K562 (cell line): ENCODE measurements around the gene CCDC71L. TPM values are rescaled to one million over a fixed set of nuclear protein-coding genes. Genes with fewer than 3 reads are reported as not detected.

ENCODE experiments used
- CBX2 ChIP-seq: fragments of 200-600 bp; sonication (generic); IDR thresholded peaks from one replicate; pipeline ENCODE4 v1.6.1; 2012; ENCODE audit warnings: mild to moderate bottlenecking, low read length, inconsistent platforms; ENCODE audit not compliant: insufficient read depth, poor library complexity, severe bottlenecking
- ILK ChIP-seq: fragments of 450-650 bp; IDR thresholded peaks from 2 replicates; pipeline ENCODE4 v1.6.1; 2016; ENCODE audit warnings: missing genetic modification characterization, low read depth, mild to moderate bottlenecking, missing compliant biosample characterization, moderate library complexity, borderline replicate concordance
- KLF6 ChIP-seq: fragments of 250-450 bp; sonication (Bioruptor Pico); IDR thresholded peaks from 2 replicates; pipeline ENCODE4 v1.4.0; 2020; ENCODE audit warnings: mild to moderate bottlenecking, moderate library complexity, borderline replicate concordance
- NEUROD1 ChIP-seq: fragments of 150-350 bp; IDR thresholded peaks from 2 replicates; pipeline ENCODE4 v1.6.1; 2014; ENCODE audit warnings: borderline replicate concordance, low read length, low read depth; ENCODE audit not compliant: partially characterized antibody
- POLR2AphosphoS2 ChIP-seq: IDR thresholded peaks from 2 replicates; pipeline ENCODE4 v1.6.1; 2012; ENCODE audit warnings: low read length, improper control_type of control experiment
- RAD21 ChIP-seq, 2 experiments: fragments of 250-450 bp in 1 of 2; fragments of 450-650 bp in 1 of 2; sonication (Bioruptor Pico) in 1 of 2; formaldehyde crosslinking in 1 of 2; IDR thresholded peaks in 1 of 2; conservative IDR thresholded peaks in 1 of 2; 2 replicates each; pipeline versions ENCODE4 v1.4.0 to v1.8.0; 2020 to 2022; ENCODE audit warnings: mild to moderate bottlenecking in 2 of 2, moderate library complexity in 1 of 2
- SRSF3 ChIP-seq: fragments of 200-400 bp; formaldehyde crosslinking; IDR thresholded peaks from 2 replicates; pipeline ENCODE4 v1.6.1; 2016; ENCODE audit warnings: mild to moderate bottlenecking, low read length, moderate library complexity; ENCODE audit not compliant: insufficient read depth
- TAF1 ChIP-seq: IDR thresholded peaks from 2 replicates; pipeline ENCODE4 v1.6.1; 2011; ENCODE audit warnings: mild to moderate bottlenecking, low read length, moderate library complexity; ENCODE audit not compliant: insufficient read depth, control insufficient read depth, severe bottlenecking; ENCODE audit errors: extremely low read depth
- TARDBP ChIP-seq: fragments of 450-650 bp; IDR thresholded peaks from 2 replicates; pipeline ENCODE4 v1.6.1; 2016
- ZBED1 ChIP-seq: IDR thresholded peaks from 2 replicates; pipeline ENCODE4 v1.6.1; 2014
- ZKSCAN3 ChIP-seq: fragments of 250-450 bp; sonication (Bioruptor Pico); IDR thresholded peaks from 2 replicates; pipeline ENCODE4 v1.4.0; 2020
- ZNF282 ChIP-seq: sonication (generic); formaldehyde crosslinking; IDR thresholded peaks from 2 replicates; pipeline ENCODE4 v1.8.1; 2023; ENCODE audit warnings: missing genetic modification reagents
- ZNF584 ChIP-seq: fragments of 200-800 bp; sonication (Bioruptor generic); IDR thresholded peaks from 2 replicates; pipeline ENCODE4 v1.6.1; 2016; ENCODE audit warnings: low read depth, mild to moderate bottlenecking, missing genetic modification characterization, missing compliant biosample characterization
- polyA plus RNA-seq, 8 experiments: library from polyadenylated mRNA; depleted of rRNA in 4 of 8; stranded (reverse) in 5 of 8; unstranded in 3 of 8; fragments of >200 nt; fragmentation: Nextera tagmentation in 2 of 8; fragmentation: Illumina TruSeq in 1 of 8; extraction: Ambion mirVana in 2 of 8; extraction: Trizol in 1 of 8; gene quantifications; 2 replicates each; pipeline versions ENCODE4 v1.2.1 to v1.2.3, GENCODE V29; 2011 to 2014; ENCODE audit warnings: inconsistent platforms in 1 of 8, missing spikeins in 1 of 8
- total RNA-seq, 7 experiments: library from RNA; depleted of rRNA in 6 of 7; stranded (reverse); fragments of >200 nt in 6 of 7; fragmentation: Illumina TruSeq in 2 of 7; extraction: Trizol in 2 of 7; gene quantifications; 2 replicates each; pipeline versions ENCODE4 v1.2.1 to v1.2.3, GENCODE V29; 2011 to 2021; ENCODE audit warnings: low replicate concordance in 1 of 7
- TF ChIP-seq, protein P1 (sequence below), 2 experiments: fragments of 450-650 bp; IDR thresholded peaks; 2 replicates each; pipeline ENCODE4 v1.6.1; 2018; ENCODE audit warnings: mild to moderate bottlenecking in 2 of 2, low read depth in 1 of 2; ENCODE audit not compliant: partially characterized antibody in 2 of 2
- TF ChIP-seq, protein P2 (sequence below), 3 experiments: IDR thresholded peaks in 2 of 3; conservative IDR thresholded peaks in 1 of 3; 2 replicates each; pipeline ENCODE4 v1.5.1; 2011 to 2012; ENCODE audit warnings: low read length in 3 of 3, mild to moderate bottlenecking in 3 of 3, control low read depth in 2 of 3, improper control_type of control experiment in 1 of 3, inconsistent platforms in 1 of 3, low read depth in 1 of 3, mixed read lengths in 1 of 3, moderate library complexity in 1 of 3; ENCODE audit not compliant: insufficient read depth in 2 of 3
- TF ChIP-seq, protein P3 (sequence below): fragments of 450-650 bp; IDR thresholded peaks from 2 replicates; pipeline ENCODE4 v1.6.1; 2016
- TF ChIP-seq, protein P4 (sequence below): sonication (generic); formaldehyde crosslinking; IDR thresholded peaks from 2 replicates; pipeline ENCODE4 v1.4.0; 2020; ENCODE audit warnings: mild to moderate bottlenecking, missing genetic modification reagents

CCDC71L gene
- total and polyA plus RNA-seq, 9 of the 15 experiments (the other 6 are each of a cell fraction or from before 2014, with no cell fraction given), result 5.7 to 108 (median 25.4) TPM

DNA sequence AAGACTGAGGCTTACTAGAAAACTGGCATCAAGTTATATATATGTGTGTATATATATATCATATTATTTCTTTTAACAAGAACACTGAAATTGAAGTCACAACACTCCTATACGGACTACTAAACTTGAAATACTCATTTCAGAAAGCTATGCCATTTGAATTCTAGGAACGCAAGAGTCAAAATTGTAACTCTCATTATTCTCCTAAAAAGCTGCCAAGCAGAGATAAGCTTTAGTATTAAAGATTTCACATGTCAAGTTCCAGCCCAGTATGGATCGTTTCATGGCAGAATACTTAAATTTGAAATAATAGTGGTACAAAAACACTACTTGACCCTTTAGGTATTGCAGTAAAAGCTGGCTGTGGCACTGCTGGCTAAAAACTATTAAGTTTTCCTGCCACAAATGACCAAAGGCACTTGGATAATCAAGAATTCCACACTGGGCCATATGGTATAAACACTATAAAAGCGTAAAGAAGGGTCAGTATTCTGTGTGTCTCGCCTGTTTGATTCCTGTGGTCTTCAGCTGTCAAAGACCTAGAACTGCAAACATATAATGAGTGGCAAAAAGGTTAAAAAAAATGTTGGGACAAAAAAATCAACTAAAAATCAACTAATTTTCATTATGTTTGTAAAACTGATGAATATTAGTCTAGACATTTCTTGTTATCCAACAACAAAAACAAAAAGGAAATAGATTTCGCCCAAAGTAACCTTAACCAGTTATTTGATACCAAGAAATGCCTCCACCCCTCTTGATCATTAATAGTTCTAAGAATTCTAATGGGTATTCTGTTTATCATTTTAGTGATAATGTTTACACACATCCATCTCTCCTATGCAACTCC, 2.4 kb downstream of the CCDC71L start (continued):
- TF ChIP-seq, protein P1, sequence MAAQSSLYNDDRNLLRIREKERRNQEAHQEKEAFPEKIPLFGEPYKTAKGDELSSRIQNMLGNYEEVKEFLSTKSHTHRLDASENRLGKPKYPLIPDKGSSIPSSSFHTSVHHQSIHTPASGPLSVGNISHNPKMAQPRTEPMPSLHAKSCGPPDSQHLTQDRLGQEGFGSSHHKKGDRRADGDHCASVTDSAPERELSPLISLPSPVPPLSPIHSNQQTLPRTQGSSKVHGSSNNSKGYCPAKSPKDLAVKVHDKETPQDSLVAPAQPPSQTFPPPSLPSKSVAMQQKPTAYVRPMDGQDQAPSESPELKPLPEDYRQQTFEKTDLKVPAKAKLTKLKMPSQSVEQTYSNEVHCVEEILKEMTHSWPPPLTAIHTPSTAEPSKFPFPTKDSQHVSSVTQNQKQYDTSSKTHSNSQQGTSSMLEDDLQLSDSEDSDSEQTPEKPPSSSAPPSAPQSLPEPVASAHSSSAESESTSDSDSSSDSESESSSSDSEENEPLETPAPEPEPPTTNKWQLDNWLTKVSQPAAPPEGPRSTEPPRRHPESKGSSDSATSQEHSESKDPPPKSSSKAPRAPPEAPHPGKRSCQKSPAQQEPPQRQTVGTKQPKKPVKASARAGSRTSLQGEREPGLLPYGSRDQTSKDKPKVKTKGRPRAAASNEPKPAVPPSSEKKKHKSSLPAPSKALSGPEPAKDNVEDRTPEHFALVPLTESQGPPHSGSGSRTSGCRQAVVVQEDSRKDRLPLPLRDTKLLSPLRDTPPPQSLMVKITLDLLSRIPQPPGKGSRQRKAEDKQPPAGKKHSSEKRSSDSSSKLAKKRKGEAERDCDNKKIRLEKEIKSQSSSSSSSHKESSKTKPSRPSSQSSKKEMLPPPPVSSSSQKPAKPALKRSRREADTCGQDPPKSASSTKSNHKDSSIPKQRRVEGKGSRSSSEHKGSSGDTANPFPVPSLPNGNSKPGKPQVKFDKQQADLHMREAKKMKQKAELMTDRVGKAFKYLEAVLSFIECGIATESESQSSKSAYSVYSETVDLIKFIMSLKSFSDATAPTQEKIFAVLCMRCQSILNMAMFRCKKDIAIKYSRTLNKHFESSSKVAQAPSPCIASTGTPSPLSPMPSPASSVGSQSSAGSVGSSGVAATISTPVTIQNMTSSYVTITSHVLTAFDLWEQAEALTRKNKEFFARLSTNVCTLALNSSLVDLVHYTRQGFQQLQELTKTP (IDR thresholded peaks at IDR 0.05; ENCODE audit: low read depth in 1 of 2, partially characterized antibody in 2 of 2), result peak; percentile 76 to 91
- no peak for TF ChIP-seq TAF1
- TF ChIP-seq, protein P2, sequence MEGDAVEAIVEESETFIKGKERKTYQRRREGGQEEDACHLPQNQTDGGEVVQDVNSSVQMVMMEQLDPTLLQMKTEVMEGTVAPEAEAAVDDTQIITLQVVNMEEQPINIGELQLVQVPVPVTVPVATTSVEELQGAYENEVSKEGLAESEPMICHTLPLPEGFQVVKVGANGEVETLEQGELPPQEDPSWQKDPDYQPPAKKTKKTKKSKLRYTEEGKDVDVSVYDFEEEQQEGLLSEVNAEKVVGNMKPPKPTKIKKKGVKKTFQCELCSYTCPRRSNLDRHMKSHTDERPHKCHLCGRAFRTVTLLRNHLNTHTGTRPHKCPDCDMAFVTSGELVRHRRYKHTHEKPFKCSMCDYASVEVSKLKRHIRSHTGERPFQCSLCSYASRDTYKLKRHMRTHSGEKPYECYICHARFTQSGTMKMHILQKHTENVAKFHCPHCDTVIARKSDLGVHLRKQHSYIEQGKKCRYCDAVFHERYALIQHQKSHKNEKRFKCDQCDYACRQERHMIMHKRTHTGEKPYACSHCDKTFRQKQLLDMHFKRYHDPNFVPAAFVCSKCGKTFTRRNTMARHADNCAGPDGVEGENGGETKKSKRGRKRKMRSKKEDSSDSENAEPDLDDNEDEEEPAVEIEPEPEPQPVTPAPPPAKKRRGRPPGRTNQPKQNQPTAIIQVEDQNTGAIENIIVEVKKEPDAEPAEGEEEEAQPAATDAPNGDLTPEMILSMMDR (IDR thresholded peaks at IDR 0.05 in 2 of 3, conservative IDR thresholded peaks at IDR 0.05 in 1 of 3; ENCODE audit: insufficient read depth in 2 of 3, low read depth in 1 of 3, low read length in 3 of 3), result no peak
- TF ChIP-seq POLR2AphosphoS2, result no peak
- no peak for TF ChIP-seq TARDBP
- TF ChIP-seq CBX2, result no peak
- TF ChIP-seq SRSF3, result no peak
- peak; percentile 65; the same call in 1 of the 2 replicates for TF ChIP-seq KLF6
- TF ChIP-seq NEUROD1, result no peak
- no peak for TF ChIP-seq ILK (tag)
- TF ChIP-seq ZKSCAN3 (CRISPR knock-in tag), result no peak
- no peak for TF ChIP-seq ZBED1
- TF ChIP-seq, protein P3, sequence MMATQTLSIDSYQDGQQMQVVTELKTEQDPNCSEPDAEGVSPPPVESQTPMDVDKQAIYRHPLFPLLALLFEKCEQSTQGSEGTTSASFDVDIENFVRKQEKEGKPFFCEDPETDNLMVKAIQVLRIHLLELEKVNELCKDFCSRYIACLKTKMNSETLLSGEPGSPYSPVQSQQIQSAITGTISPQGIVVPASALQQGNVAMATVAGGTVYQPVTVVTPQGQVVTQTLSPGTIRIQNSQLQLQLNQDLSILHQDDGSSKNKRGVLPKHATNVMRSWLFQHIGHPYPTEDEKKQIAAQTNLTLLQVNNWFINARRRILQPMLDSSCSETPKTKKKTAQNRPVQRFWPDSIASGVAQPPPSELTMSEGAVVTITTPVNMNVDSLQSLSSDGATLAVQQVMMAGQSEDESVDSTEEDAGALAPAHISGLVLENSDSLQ, result peak; percentile 28; the same call in 1 of the 2 replicates
- TF ChIP-seq ZNF584 (CRISPR knock-in tag), result no peak
- peak in 1 of 2 experiments; percentile 29; a peak in 2 of 4 replicates for TF ChIP-seq RAD21 (CRISPR knock-in tag; conservative IDR thresholded peaks at IDR 0.05 in 1 of 2, IDR thresholded peaks at IDR 0.05 in 1 of 2)
- TF ChIP-seq, protein P4, sequence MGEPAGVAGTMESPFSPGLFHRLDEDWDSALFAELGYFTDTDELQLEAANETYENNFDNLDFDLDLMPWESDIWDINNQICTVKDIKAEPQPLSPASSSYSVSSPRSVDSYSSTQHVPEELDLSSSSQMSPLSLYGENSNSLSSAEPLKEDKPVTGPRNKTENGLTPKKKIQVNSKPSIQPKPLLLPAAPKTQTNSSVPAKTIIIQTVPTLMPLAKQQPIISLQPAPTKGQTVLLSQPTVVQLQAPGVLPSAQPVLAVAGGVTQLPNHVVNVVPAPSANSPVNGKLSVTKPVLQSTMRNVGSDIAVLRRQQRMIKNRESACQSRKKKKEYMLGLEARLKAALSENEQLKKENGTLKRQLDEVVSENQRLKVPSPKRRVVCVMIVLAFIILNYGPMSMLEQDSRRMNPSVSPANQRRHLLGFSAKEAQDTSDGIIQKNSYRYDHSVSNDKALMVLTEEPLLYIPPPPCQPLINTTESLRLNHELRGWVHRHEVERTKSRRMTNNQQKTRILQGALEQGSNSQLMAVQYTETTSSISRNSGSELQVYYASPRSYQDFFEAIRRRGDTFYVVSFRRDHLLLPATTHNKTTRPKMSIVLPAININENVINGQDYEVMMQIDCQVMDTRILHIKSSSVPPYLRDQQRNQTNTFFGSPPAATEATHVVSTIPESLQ (CRISPR knock-in tag), result no peak
- TF ChIP-seq ZNF282, result no peak
